Natural killer cell (primary cell): Measurements from ENCODE around the gene PRKRIP1. TPM values are rescaled to one million over a fixed set of nuclear protein-coding genes. Genes with fewer than 3 reads are reported as not detected.
A peak's percentile ranks its signal among the peaks of the same experiment; 100 is the strongest.

ENCODE experiments used
- ATAC-seq, 3 donors: fragments of 150-1000 bp in 2 of 3; fragments of 200-7000 bp in 1 of 3; cut with Tn5 transposase; 1 replicate in 1 of 3; 2 replicates in 2 of 3; pipeline ENCODE4 v1.10.0; 2021; ENCODE audit warnings: mild to moderate bottlenecking in 2 of 3, moderate library complexity in 2 of 3
- DNase-seq, 2 donors: peaks; one replicate each; pipeline versions ENCODE4 v3.0.0 to v3.0.0-alpha.2; 2013 to 2021; ENCODE audit warnings: mixed read lengths in 1 of 2
- H3K27ac ChIP-seq: one replicate; pipeline ENCODE4 v1.5.1; 2013; ENCODE audit warnings: mild to moderate bottlenecking, low read length
- H3K27me3 ChIP-seq: one replicate; pipeline ENCODE4 v1.6.1; 2013; ENCODE audit warnings: low read length; ENCODE audit not compliant: control insufficient read depth, insufficient read depth
- H3K36me3 ChIP-seq: one replicate; pipeline ENCODE4 v1.6.1; 2013; ENCODE audit warnings: low read length; ENCODE audit not compliant: control insufficient read depth, insufficient read depth
- H3K4me1 ChIP-seq: one replicate; pipeline ENCODE4 v1.6.1; 2013; ENCODE audit warnings: low read length; ENCODE audit not compliant: control insufficient read depth, insufficient read depth
- H3K4me3 ChIP-seq: one replicate; pipeline ENCODE4 v1.5.1; 2013; ENCODE audit warnings: low read length
- H3K9me3 ChIP-seq: one replicate; pipeline ENCODE4 v1.6.1; 2013; ENCODE audit warnings: low read length; ENCODE audit not compliant: control insufficient read depth, insufficient read depth
- H3K27ac Mint-ChIP-seq, 2 donors: one replicate each; pipeline ENCODE4 v1.8.0; 2022; ENCODE audit warnings: mild to moderate bottlenecking in 2 of 2, mixed read lengths in 2 of 2, moderate library complexity in 1 of 2
- H3K27me3 Mint-ChIP-seq, 2 donors: one replicate each; pipeline ENCODE4 v1.8.0; 2022; ENCODE audit warnings: low read depth in 2 of 2, mixed read lengths in 2 of 2
- H3K36me3 Mint-ChIP-seq: one replicate; pipeline ENCODE4 v1.8.0; 2022; ENCODE audit warnings: mixed read lengths
- H3K4me1 Mint-ChIP-seq, 2 donors: one replicate each; pipeline ENCODE4 v1.8.0; 2022; ENCODE audit warnings: mixed read lengths in 2 of 2
- H3K4me3 Mint-ChIP-seq: one replicate; pipeline ENCODE4 v1.8.0; 2022; ENCODE audit warnings: mild to moderate bottlenecking, moderate library complexity, mixed read lengths
- H3K9me3 Mint-ChIP-seq, 2 donors: one replicate each; pipeline ENCODE4 v1.8.0; 2022; ENCODE audit warnings: mixed read lengths in 2 of 2
- WGBS: methylation state at CpG from one replicate; pipeline ENCODE4 v1.1.7; 2013; ENCODE audit warnings: missing lambda C conversion rate; ENCODE audit not compliant: insufficient coverage; 5-methylcytosine and 5-hydroxymethylcytosine counted together
- intact Hi-C: fragments of 100-400 bp; cut with micrococcal nuclease; formaldehyde crosslinking; loops from one replicate; pipeline ENCODE4 v1.14.2; 2022
- total RNA-seq, 4 donors: library from RNA; stranded (reverse); fragments of 120-200 nt in 1 of 4; gene quantifications; one replicate each; pipeline versions ENCODE4 v1.2.3 to v1.2.4, GENCODE V29; 2013 to 2022
- TF ChIP-seq, protein P1 (sequence below): fragments of 200-600 bp; IDR thresholded peaks from one replicate; pipeline ENCODE4 v1.8.0; 2022; ENCODE audit warnings: antibody characterized with exemption

Gene PRKRIP1
- total RNA-seq, 3 donors from 2014 or later (not counting 1 experiment from before 2014, with no cell fraction given) = 38.2 to 44.2 (median 39.5) TPM

DNA sequence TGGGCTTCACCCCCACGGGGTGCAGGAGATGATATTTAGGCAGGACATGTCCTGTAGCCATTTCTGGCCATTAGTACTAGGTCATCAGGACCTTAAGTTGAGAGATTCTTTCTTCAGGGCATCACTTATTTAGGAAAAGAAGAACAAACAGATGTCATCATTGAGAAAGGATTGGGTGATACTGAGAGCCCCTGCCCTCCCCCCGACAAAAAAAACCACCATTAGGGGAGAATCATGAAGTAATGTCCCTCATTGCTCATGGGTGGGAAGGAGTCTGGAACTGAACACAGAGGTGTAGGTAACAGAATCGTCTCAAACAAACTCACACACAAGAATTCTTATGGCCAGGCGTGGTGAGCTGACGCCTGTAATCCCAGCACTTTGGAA is 30.8 kb downstream of the PRKRIP1 start:
- peaks cover 7% of the 10 kb centered on the region for H3K36me3 ChIP-seq
- DNase-seq (peak in 1 of 2 donors; percentile 39), ATAC-seq (no peak)
- WGBS = 65% methylated on average over 4 of the region's 5 CpGs
- Mint-ChIP-seq H3K36me3 (no peaks in the 10 kb centered on the region), H3K27ac (peak overlapping the region; percentile 99 to 100), H3K4me1 (peaks cover 51 to 68% of the 10 kb centered on the region in 2 donors), H3K27me3 (no peaks in the 10 kb centered on the region), H3K9me3 (no peaks in the 10 kb centered on the region), H3K4me3 (peak overlapping the region; percentile 91)
- TF ChIP-seq, protein P1, sequence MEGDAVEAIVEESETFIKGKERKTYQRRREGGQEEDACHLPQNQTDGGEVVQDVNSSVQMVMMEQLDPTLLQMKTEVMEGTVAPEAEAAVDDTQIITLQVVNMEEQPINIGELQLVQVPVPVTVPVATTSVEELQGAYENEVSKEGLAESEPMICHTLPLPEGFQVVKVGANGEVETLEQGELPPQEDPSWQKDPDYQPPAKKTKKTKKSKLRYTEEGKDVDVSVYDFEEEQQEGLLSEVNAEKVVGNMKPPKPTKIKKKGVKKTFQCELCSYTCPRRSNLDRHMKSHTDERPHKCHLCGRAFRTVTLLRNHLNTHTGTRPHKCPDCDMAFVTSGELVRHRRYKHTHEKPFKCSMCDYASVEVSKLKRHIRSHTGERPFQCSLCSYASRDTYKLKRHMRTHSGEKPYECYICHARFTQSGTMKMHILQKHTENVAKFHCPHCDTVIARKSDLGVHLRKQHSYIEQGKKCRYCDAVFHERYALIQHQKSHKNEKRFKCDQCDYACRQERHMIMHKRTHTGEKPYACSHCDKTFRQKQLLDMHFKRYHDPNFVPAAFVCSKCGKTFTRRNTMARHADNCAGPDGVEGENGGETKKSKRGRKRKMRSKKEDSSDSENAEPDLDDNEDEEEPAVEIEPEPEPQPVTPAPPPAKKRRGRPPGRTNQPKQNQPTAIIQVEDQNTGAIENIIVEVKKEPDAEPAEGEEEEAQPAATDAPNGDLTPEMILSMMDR = no peak
- H3K27me3 ChIP-seq = no peaks in the 10 kb centered on the region
- H3K4me1 ChIP-seq = peaks cover 82% of the 10 kb centered on the region
- no peak overlapping the region for H3K4me3 ChIP-seq
- no peaks in the 10 kb centered on the region for H3K9me3 ChIP-seq
- H3K27ac ChIP-seq = peak overlapping the region; percentile 90
- intact Hi-C loops = no loop called here

DNA sequence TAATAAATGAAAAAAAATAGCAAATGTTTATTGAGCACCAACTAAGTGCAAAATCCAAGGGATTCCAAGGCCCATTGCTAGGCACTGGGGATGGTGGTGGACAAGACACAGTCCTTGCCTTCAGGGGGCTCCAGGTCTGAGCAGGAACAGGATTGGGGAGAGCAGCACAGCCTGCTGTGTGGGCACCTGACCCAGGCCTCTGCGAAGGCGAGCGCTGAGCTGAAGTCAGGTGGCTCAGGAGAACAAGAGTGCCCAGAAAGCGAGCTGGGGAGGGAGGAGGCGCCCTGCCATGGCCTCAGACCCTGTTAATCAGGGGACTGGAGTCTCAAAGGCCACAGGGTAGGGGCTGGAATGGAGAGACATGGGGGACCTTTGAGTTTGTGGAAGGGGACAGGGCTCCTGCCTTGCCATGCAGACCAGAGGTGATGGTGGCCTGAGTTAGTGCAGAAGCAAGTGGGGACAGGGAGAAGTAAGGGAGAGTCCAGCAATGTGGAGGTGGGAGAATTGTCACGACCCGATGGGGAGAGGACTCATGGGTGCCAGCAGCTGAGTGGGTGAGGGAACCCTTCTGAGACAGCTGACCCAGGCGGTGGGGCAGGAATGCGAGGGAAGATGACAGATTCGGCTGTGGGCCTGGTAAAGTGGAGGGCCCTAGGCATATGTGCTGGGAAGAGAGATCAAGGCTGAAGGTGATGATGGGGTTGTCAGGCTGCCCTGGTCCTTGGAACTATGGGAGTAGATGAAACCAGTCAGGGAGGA is 33.2 kb downstream of the PRKRIP1 start:
- DNase-seq = no peak
- Histone ChIP-seq H3K4me1 (peaks cover 84% of the 10 kb centered on the region), H3K9me3 (no peaks in the 10 kb centered on the region), H3K4me3 (no peak overlapping the region), H3K27me3 (no peaks in the 10 kb centered on the region), H3K36me3 (peaks cover 7% of the 10 kb centered on the region), H3K27ac (peak overlapping the region; percentile 38)
- peaks cover 51 to 69% of the 10 kb centered on the region in 2 donors for H3K4me1 Mint-ChIP-seq
- H3K27ac Mint-ChIP-seq = peak overlapping the region; percentile 84 to 100
- H3K4me3 Mint-ChIP-seq = no peak overlapping the region
- 96% methylated on average over 10 of the region's 10 CpGs for WGBS
- no peak for ATAC-seq
- H3K27me3 Mint-ChIP-seq = no peaks in the 10 kb centered on the region
- TF ChIP-seq, protein P1 = no peak
- H3K9me3 Mint-ChIP-seq = no peaks in the 10 kb centered on the region
- H3K36me3 Mint-ChIP-seq = no peaks in the 10 kb centered on the region
- intact Hi-C loops = no loop called here

DNA sequence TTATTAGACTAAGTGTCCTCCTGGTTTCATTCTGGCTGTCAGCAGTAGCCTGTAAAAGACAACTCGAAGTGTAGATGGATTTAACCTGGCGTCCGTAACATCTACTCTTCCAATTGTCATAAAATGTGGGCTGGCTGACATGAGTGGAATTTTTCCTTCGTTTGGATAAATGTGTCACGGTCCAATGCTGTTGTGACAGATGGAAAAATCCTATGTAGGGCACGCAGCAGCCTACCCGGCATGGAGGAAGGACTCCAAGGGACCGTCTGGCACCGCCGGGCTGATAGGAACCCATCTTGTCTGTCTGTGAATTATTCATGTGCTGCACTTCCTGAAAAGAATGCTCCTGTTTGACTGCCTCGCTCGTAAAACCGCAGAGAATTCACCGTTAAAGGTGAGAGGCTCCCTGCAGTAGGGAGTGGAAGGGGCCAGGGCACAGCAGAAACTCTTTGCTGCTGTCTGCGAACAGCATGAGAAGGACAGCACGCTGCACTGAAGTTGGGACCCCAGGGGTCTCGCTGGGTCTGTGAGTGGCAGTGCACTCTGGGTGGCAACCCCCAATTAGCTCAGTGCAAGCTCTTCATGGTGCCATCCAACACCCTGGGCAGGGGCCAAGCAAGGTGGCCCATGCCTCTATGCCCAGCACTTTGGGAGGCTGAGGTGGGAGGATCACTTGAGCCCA is 35.6 kb downstream of the PRKRIP1 start:
- TF ChIP-seq, protein P1 = no peak
- DNase-seq (peak; percentile 39 to 91), ATAC-seq (peak; percentile 34 to 35 (median 35))
- no peak overlapping the region for H3K4me3 ChIP-seq
- H3K36me3 Mint-ChIP-seq = no peaks in the 10 kb centered on the region
- peaks cover 41 to 63% of the 10 kb centered on the region in 2 donors for H3K4me1 Mint-ChIP-seq
- H3K36me3 ChIP-seq = peaks cover 4% of the 10 kb centered on the region
- WGBS = 21% methylated on average over 17 of the region's 17 CpGs
- no peaks in the 10 kb centered on the region for H3K9me3 Mint-ChIP-seq
- H3K9me3 ChIP-seq = no peaks in the 10 kb centered on the region
- intact Hi-C loops = loop anchor here (2.0 kb wide), 1 partner anchor 27 kb away; no protein-coding TSS in a partner anchor
- H3K27me3 ChIP-seq = no peaks in the 10 kb centered on the region
- H3K27ac ChIP-seq = peak overlapping the region; percentile 98
- H3K4me3 Mint-ChIP-seq = peak overlapping the region; percentile 86
- peaks cover 77% of the 10 kb centered on the region for H3K4me1 ChIP-seq
- H3K27ac Mint-ChIP-seq = peak overlapping the region; percentile 84 to 100
- no peaks in the 10 kb centered on the region for H3K27me3 Mint-ChIP-seq
